ENCODE data around the gene CACNA2D3. TPM values are rescaled to one million over a fixed set of nuclear protein-coding genes. Genes with fewer than 3 reads are reported as not detected.

The CACNA2D3 gene
- total RNA-seq, 1 donor from 2014 or later = 0.29 TPM

GRCh38 chr3:55030938-55031337 lies 908.6 kb downstream of the CACNA2D3 start:
- no peaks in the 10 kb centered on the region for H3K36me3 Mint-ChIP-seq (ENCODE audit: insufficient read depth)
- peaks cover 9% of the 10 kb centered on the region for H3K27me3 Mint-ChIP-seq
- H3K4me1 Mint-ChIP-seq (ENCODE audit: low read depth) = no peaks in the 10 kb centered on the region
- H3K27ac Mint-ChIP-seq = no peak overlapping the region
- H3K9me3 Mint-ChIP-seq (ENCODE audit: low read depth) = no peaks in the 10 kb centered on the region
- no peak for TF ChIP-seq CTCF (IDR thresholded peaks at IDR 0.05; ENCODE audit: unreplicated experiment)
- no peak overlapping the region for H3K4me3 Mint-ChIP-seq (ENCODE audit: low read depth)
- no peak for DNase-seq (ENCODE audit: low spot score, unreplicated experiment)

- no peaks in the 10 kb centered on the region for H3K9me3 Mint-ChIP-seq (ENCODE audit: low read depth)
- no peak for DNase-seq (ENCODE audit: low spot score, unreplicated experiment)
- H3K4me1 Mint-ChIP-seq (ENCODE audit: low read depth) = no peaks in the 10 kb centered on the region
- H3K27ac Mint-ChIP-seq = no peak overlapping the region
- H3K27me3 Mint-ChIP-seq = peaks cover 6% of the 10 kb centered on the region
- no peak for TF ChIP-seq CTCF (IDR thresholded peaks at IDR 0.05; ENCODE audit: unreplicated experiment)
- no peak overlapping the region for H3K4me3 Mint-ChIP-seq (ENCODE audit: low read depth)
- no peaks in the 10 kb centered on the region for H3K36me3 Mint-ChIP-seq (ENCODE audit: insufficient read depth)
These were observed 914.7 kb downstream of the CACNA2D3 start for GRCh38 chr3:55036883-55037577.

- TF ChIP-seq CTCF (IDR thresholded peaks at IDR 0.05; ENCODE audit: unreplicated experiment) = no peak
- no peaks in the 10 kb centered on the region for H3K27me3 Mint-ChIP-seq
- no peaks in the 10 kb centered on the region for H3K4me1 Mint-ChIP-seq (ENCODE audit: low read depth)
- H3K4me3 Mint-ChIP-seq (ENCODE audit: low read depth) = no peak overlapping the region
- no peaks in the 10 kb centered on the region for H3K9me3 Mint-ChIP-seq (ENCODE audit: low read depth)
- no peak overlapping the region for H3K27ac Mint-ChIP-seq
- DNase-seq (ENCODE audit: low spot score, unreplicated experiment) = no peak
- no peaks in the 10 kb centered on the region for H3K36me3 Mint-ChIP-seq (ENCODE audit: insufficient read depth)
These were observed 920.2 kb downstream of the CACNA2D3 start for GRCh38 chr3:55042591-55042990.

GRCh38 chr3:55044486-55044885 lies 922.1 kb downstream of the CACNA2D3 start:
- no peak for DNase-seq (ENCODE audit: low spot score, unreplicated experiment)
- Mint-ChIP-seq H3K27me3 (no peaks in the 10 kb centered on the region), H3K4me3 (ENCODE audit: low read depth) (no peak overlapping the region), H3K36me3 (ENCODE audit: insufficient read depth) (no peaks in the 10 kb centered on the region), H3K9me3 (ENCODE audit: low read depth) (no peaks in the 10 kb centered on the region), H3K4me1 (ENCODE audit: low read depth) (no peaks in the 10 kb centered on the region), H3K27ac (no peak overlapping the region)
- TF ChIP-seq CTCF (IDR thresholded peaks at IDR 0.05; ENCODE audit: unreplicated experiment) = no peak

- TF ChIP-seq CTCF (IDR thresholded peaks at IDR 0.05; ENCODE audit: unreplicated experiment) = no peak
- no peak overlapping the region for H3K4me3 Mint-ChIP-seq (ENCODE audit: low read depth)
- H3K27ac Mint-ChIP-seq = no peak overlapping the region
- no peaks in the 10 kb centered on the region for H3K36me3 Mint-ChIP-seq (ENCODE audit: insufficient read depth)
- H3K9me3 Mint-ChIP-seq (ENCODE audit: low read depth) = peaks cover 16% of the 10 kb centered on the region
- no peak for DNase-seq (ENCODE audit: low spot score, unreplicated experiment)
- H3K4me1 Mint-ChIP-seq (ENCODE audit: low read depth) = no peaks in the 10 kb centered on the region
- H3K27me3 Mint-ChIP-seq = no peaks in the 10 kb centered on the region
These were observed 936.8 kb downstream of the CACNA2D3 start for GRCh38 chr3:55059027-55059629.
